Measurements from ENCODE around the gene AIG1. TPM values are rescaled to one million over a fixed set of nuclear protein-coding genes. Genes with fewer than 3 reads are reported as not detected.

AIG1 gene
- total RNA-seq, 1 donor from 2014 or later = 37.1 TPM

GRCh38 chr6:143363299-143363698 lies 302.6 kb downstream of the AIG1 start:
- Histone ChIP-seq H3K27me3 (no peaks in the 10 kb centered on the region), H3K9me3 (ENCODE audit: low read depth) (no peaks in the 10 kb centered on the region), H3K4me3 (no peak overlapping the region), H3K4me1 (no peaks in the 10 kb centered on the region), H3K4me2 (no peak overlapping the region), H3F3A (ENCODE audit: low read depth) (no peaks in the 10 kb centered on the region), H3K9ac (no peak overlapping the region), H3K27ac (no peak overlapping the region), H3K79me2 (ENCODE audit: low read depth) (no peaks in the 10 kb centered on the region), H3K36me3 (no peaks in the 10 kb centered on the region), H4K20me1 (ENCODE audit: low read depth) (no peaks in the 10 kb centered on the region), H2AFZ (replicated peaks) (no peak overlapping the region)
- no peak for DNase-seq (ENCODE audit: low spot score)
- Mint-ChIP-seq H3K4me1 (no peaks in the 10 kb centered on the region), H3K4me3 (no peak overlapping the region), H3K27me3 (ENCODE audit: insufficient read depth, low read depth) (no peaks in the 10 kb centered on the region), H3K9me3 (no peaks in the 10 kb centered on the region), H3K36me3 (no peaks in the 10 kb centered on the region), H3K27ac (no peak overlapping the region)
- TF ChIP-seq EZH2 (IDR thresholded peaks at IDR 0.05) = no peak
- TF ChIP-seq EZH2phosphoT487 (IDR thresholded peaks at IDR 0.05) = no peak
- TF ChIP-seq CTCF (IDR thresholded peaks at IDR 0.05) = no peak

GRCh38 chr6:143368426-143368825 lies 307.7 kb downstream of the AIG1 start:
- no peaks in the 10 kb centered on the region for H3K36me3 Mint-ChIP-seq
- no peaks in the 10 kb centered on the region for H3K36me3 ChIP-seq

GRCh38 chr6:143369971-143370370 lies 309.3 kb downstream of the AIG1 start:
- Histone ChIP-seq H3K27ac (no peak overlapping the region), H3K27me3 (no peaks in the 10 kb centered on the region), H2AFZ (replicated peaks) (no peak overlapping the region), H3K4me2 (no peak overlapping the region), H3K4me3 (no peak overlapping the region), H3F3A (ENCODE audit: low read depth) (no peaks in the 10 kb centered on the region), H3K9ac (no peak overlapping the region), H3K9me3 (ENCODE audit: low read depth) (no peaks in the 10 kb centered on the region), H3K79me2 (ENCODE audit: low read depth) (no peaks in the 10 kb centered on the region), H3K36me3 (no peaks in the 10 kb centered on the region), H4K20me1 (ENCODE audit: low read depth) (no peaks in the 10 kb centered on the region), H3K4me1 (no peaks in the 10 kb centered on the region)
- no peaks in the 10 kb centered on the region for H3K4me1 Mint-ChIP-seq
- no peak overlapping the region for H3K4me3 Mint-ChIP-seq
- TF ChIP-seq EZH2 (IDR thresholded peaks at IDR 0.05) (no peak), EZH2phosphoT487 (IDR thresholded peaks at IDR 0.05) (no peak)
- H3K36me3 Mint-ChIP-seq = no peaks in the 10 kb centered on the region
- no peaks in the 10 kb centered on the region for H3K27me3 Mint-ChIP-seq (ENCODE audit: insufficient read depth, low read depth)
- no peak for DNase-seq (ENCODE audit: low spot score)
- H3K27ac Mint-ChIP-seq = no peak overlapping the region
- H3K9me3 Mint-ChIP-seq = no peaks in the 10 kb centered on the region

More at GRCh38 chr6:143368426-143368825, 307.7 kb downstream of the AIG1 start:
- no peak overlapping the region for H3K4me3 Mint-ChIP-seq
- TF ChIP-seq EZH2phosphoT487 (IDR thresholded peaks at IDR 0.05) (no peak), EZH2 (IDR thresholded peaks at IDR 0.05) (no peak), CTCF (IDR thresholded peaks at IDR 0.05) (no peak)
- Histone ChIP-seq H3K4me2 (no peak overlapping the region), H3K4me3 (no peak overlapping the region), H3F3A (ENCODE audit: low read depth) (no peaks in the 10 kb centered on the region), H3K27ac (no peak overlapping the region), H2AFZ (replicated peaks) (no peak overlapping the region), H4K20me1 (ENCODE audit: low read depth) (no peaks in the 10 kb centered on the region), H3K9ac (no peak overlapping the region), H3K79me2 (ENCODE audit: low read depth) (no peaks in the 10 kb centered on the region), H3K27me3 (no peaks in the 10 kb centered on the region), H3K4me1 (no peaks in the 10 kb centered on the region), H3K9me3 (ENCODE audit: low read depth) (no peaks in the 10 kb centered on the region)
- DNase-seq (ENCODE audit: low spot score) = no peak
- no peaks in the 10 kb centered on the region for H3K27me3 Mint-ChIP-seq (ENCODE audit: insufficient read depth, low read depth)
- H3K4me1 Mint-ChIP-seq = no peaks in the 10 kb centered on the region
- no peaks in the 10 kb centered on the region for H3K9me3 Mint-ChIP-seq
- no peak overlapping the region for H3K27ac Mint-ChIP-seq

GRCh38 chr6:143370812-143371370 lies 310.2 kb downstream of the AIG1 start:
- Mint-ChIP-seq H3K27me3 (ENCODE audit: insufficient read depth, low read depth) (no peaks in the 10 kb centered on the region), H3K27ac (no peak overlapping the region), H3K9me3 (no peaks in the 10 kb centered on the region), H3K36me3 (no peaks in the 10 kb centered on the region), H3K4me3 (no peak overlapping the region), H3K4me1 (no peaks in the 10 kb centered on the region)
- Histone ChIP-seq H3K79me2 (ENCODE audit: low read depth) (no peaks in the 10 kb centered on the region), H3K4me2 (no peak overlapping the region), H3K27me3 (no peaks in the 10 kb centered on the region), H3K36me3 (no peaks in the 10 kb centered on the region), H3K4me1 (no peaks in the 10 kb centered on the region), H3K9ac (no peak overlapping the region), H2AFZ (replicated peaks) (no peak overlapping the region), H3K27ac (no peak overlapping the region), H3F3A (ENCODE audit: low read depth) (no peaks in the 10 kb centered on the region), H4K20me1 (ENCODE audit: low read depth) (no peaks in the 10 kb centered on the region), H3K9me3 (ENCODE audit: low read depth) (no peaks in the 10 kb centered on the region), H3K4me3 (no peak overlapping the region)
- DNase-seq (ENCODE audit: low spot score) = no peak
- no peak for TF ChIP-seq EZH2 (IDR thresholded peaks at IDR 0.05)
- no peak for TF ChIP-seq EZH2phosphoT487 (IDR thresholded peaks at IDR 0.05)
- no peak for TF ChIP-seq CTCF (IDR thresholded peaks at IDR 0.05)
